HG02870 (cell line): Measurements from ENCODE around the gene SP1.
A peak's percentile ranks its signal among the peaks of the same experiment; 100 is the strongest.
"Not testable (repeated sequence)": the region's sequence is repeated elsewhere in the genome, so short reads cannot be mapped to it uniquely, and the experiment has no call there.

Source experiments
- ATAC-seq: cut with Tn5 transposase; IDR thresholded peaks from one replicate; pipeline ENCODE4 v1.9.1; 2021; ENCODE audit warnings: mild to moderate bottlenecking, moderate library complexity; ENCODE audit not compliant: unreplicated experiment

Gene SP1

DNA sequence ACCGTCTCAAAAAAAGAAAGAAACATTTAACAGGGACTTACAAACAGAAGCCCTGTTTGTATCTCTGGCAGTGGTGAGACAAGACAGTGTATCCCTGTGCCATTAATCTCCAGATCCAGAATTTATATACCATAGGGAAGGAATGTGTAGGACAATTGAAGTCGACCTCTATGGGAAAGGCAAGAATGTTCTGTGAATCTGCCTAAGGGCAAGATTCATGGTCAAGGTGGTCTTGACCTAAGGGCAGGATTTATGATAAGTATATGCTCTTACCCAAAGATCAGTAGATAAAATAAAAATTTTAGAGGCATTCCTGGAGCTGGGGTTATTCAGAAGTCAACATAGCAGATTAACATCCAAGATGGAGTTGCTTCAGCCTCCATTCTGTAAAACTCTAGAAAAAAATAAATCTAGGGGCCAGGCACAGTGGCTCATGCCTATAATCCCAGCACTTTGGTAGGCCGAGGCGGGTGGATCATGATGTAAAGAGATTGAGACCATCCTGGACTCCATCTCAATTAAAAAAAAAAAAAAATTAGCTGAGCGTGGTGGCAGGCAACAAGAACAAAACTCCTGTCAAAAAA lies 21.0 kb upstream of the SP1 start:
- ATAC-seq = no peak

DNA sequence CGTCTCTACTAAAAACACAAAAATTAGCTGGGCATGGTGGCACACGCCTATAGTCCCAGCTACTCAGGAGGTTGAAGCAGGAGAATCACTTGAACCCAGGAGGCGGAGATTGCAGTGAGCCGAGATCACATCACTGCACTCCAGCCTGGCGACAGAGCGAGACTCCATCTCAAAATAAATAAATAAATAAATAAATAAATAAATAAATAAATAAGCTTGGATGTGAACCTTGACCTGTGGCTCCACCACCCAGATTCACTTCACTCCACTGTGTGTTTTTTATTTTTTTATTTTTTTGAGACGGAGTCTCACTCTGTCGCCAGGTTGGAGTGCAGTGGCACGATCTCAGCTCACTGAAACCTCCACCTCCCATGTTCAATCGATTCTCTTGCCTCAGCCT lies 18.3 kb upstream of the SP1 start:
- not testable (repeated sequence) for ATAC-seq

- ATAC-seq = no peak
Measured at GRCh38 chr12:53365245-53365904, 14.6 kb upstream of the SP1 start.

DNA sequence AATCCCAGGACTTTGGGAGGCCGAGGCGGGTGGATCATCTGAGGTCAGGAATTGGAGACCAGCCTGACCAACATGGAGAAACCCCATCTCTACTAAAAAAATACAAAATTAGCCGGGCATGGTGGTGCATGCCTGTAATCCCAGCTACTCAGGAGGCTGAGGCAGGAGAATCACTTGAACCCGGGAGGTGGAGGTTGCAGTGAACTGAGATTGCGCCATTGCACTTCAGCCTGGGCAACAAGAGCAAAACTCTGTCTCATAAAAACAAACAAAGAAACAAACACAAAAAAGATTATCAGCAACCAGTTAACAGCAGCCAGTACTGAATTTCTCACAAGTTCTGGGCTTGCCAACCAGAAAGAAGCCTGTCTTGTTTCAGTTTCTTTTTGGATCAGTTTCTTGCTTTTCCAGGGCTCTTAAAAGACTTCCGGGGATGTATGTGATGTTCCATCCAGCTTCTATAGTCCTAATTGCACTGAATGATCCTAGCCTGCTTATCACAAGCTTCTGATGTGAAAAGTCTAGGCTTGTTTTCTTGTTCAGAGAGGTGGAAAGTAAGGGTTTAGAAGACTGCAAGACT lies 6.3 kb upstream of the SP1 start:
- ATAC-seq = not testable (repeated sequence)

DNA sequence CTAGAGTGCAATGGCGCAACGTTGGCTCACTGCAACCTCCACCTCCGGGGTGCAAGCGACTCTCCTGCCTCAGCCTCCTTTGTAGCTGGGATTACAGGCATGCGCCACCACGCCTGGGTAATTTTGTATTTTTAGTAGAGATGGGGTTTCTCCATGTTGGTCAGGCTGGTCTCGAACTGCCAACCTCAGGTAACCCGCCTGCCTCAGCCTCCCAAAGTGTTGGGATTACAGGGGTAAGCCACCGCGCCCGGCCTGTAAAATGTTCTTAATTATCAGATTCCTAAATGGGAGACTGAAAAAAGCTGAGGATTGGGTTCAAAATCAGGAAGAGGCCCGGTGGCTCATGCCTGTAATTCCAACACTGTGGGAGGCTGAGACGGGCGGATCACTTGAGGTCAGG lies 5.7 kb upstream of the SP1 start:
- ATAC-seq = not testable (repeated sequence)

DNA sequence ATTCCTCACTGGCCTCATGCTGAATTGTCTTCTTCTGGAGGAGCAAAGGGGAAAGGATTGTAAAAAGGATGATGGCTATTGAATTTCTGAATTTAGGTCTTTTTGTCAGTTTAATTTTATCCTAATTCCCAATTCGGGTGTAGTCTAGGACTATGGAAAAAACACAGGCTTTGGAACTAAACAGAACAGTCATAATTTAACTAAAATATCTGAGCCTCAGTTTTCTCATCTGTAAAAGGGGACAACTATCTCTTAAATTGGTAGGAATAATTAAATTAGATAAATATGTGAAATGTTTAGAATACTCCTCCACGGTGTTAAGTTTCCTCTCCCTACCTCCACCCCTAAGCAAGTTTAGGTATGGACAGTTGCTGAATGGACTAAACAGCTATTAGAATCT lies 3.2 kb upstream of the SP1 start:
- no peak for ATAC-seq

- ATAC-seq = no peak
Measured at GRCh38 chr12:53378222-53378621, 1.8 kb upstream of the SP1 start.

GRCh38 chr12:53378724-53379388 lies 1.1 kb upstream of the SP1 start:
- ATAC-seq = no peak

DNA sequence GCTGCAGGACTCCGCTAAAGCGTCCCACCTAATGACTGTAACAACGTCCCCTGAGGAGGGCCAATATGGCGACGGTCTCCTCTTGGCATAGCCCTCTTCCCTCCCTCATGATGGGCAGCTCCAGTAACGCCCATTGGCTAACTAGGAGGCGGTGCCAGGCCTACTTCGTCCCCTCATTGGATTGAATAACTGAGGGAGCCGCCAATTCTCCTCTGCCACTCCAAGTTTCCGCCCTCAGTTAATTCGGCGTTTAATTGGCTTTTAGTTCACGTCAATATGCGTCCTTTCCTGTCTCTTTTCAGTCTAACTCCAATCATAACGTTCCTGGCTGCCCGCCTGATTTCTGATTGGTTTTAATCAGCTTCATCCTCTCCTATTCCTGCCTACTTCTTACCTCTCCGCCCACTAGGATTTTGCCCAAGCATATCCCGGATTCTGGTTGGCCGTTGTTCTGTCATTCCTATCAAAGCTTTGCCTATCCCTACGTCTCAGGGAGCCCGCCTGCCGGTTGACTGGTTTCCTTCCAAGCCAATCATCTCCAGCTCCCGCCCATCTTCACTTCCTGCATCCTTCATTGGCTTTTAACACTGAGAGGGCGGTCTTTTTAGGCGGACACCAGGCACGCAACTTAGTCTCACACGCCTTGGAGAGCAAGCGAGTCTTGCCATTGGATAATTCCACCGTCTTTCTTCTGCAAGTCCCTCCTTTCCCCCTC lies 430 bp upstream of the SP1 start:
- peak; percentile 69 for ATAC-seq

GRCh38 chr12:53380794-53381730 lies 1.1 kb downstream of the SP1 start:
- ATAC-seq = no peak

DNA sequence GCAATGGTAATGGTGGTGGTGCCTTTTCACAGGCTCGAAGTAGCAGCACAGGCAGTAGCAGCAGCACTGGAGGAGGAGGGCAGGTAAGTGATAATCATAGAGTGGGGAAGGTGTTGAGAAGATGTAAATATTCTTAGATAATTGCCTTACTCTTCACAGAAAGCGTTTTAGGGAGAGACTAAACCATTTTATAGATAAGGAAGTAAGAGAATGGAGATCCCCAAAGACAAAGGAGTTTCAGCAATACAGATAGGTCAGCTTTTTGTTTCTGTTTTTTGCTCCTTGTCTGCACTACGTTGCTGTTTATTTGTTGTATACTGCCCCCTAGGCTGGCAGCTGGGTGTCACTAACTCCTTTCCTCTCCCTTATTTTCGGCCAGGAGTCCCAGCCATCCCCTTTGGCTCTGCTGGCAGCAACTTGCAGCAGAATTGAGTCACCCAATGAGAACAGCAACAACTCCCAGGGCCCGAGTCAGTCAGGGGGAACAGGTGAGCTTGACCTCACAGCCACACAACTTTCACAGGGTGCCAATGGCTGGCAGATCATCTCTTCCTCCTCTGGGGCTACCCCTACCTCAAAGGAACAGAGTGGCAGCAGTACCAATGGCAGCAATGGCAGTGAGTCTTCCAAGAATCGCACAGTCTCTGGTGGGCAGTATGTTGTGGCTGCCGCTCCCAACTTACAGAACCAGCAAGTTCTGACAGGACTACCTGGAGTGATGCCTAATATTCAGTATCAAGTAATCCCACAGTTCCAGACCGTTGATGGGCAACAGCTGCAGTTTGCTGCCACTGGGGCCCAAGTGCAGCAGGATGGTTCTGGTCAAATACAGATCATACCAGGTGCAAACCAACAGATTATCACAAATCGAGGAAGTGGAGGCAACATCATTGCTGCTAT lies 2.0 kb downstream of the SP1 start:
- ATAC-seq = no peak

DNA sequence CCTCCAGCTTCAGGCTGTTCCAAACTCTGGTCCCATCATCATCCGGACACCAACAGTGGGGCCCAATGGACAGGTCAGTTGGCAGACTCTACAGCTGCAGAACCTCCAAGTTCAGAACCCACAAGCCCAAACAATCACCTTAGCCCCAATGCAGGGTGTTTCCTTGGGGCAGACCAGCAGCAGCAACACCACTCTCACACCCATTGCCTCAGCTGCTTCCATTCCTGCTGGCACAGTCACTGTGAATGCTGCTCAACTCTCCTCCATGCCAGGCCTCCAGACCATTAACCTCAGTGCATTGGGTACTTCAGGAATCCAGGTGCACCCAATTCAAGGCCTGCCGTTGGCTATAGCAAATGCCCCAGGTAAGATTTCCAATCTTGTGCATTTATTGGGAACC lies 3.3 kb downstream of the SP1 start:
- ATAC-seq = no peak

GRCh38 chr12:53386381-53386780 lies 6.4 kb downstream of the SP1 start:
- not testable (repeated sequence) for ATAC-seq

- ATAC-seq = no peak
Measured at GRCh38 chr12:53388932-53389331, 9.0 kb downstream of the SP1 start.

- no peak for ATAC-seq
Measured at GRCh38 chr12:53389702-53390101, 9.7 kb downstream of the SP1 start.

DNA sequence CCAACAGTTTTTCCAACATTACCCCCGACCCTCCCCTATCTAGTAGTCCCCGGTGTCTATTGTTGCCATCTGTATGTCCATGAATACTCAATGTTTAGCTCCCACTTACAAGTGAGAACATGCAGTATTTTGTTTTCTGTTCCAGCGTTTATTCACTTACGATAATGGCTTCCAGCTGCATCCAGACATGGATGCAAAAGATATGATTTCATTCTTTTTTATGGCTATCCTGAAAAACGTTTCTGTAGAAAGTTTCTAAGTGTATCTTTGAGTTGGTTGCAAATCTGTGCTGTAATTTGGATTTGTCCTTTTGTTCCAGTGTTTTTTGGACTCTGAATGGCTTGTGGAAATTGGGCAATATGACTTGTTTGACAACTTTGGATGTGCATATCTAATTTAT lies 11.7 kb downstream of the SP1 start:
- no peak for ATAC-seq

DNA sequence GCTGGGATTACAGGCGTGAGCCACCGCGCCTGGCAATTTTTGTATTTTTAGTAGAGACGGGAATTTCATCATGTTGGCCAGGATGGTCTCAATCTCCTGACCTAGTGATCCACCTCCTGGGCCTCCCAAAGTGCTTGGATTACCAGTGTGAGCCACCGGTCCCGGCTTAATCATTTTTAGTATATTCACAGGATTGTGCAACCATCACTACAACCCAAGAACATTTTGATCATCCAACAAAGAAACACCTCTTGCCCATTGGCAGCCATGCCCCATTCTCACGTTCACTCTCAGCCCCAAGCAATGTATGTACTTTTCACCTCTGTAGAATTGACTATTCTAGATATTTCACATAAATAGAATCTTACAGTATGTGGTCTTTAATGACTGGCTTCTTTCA lies 19.9 kb downstream of the SP1 start:
- no peak for ATAC-seq

- ATAC-seq = not testable (repeated sequence)
Measured at GRCh38 chr12:53402351-53402750, 22.4 kb downstream of the SP1 start.

DNA sequence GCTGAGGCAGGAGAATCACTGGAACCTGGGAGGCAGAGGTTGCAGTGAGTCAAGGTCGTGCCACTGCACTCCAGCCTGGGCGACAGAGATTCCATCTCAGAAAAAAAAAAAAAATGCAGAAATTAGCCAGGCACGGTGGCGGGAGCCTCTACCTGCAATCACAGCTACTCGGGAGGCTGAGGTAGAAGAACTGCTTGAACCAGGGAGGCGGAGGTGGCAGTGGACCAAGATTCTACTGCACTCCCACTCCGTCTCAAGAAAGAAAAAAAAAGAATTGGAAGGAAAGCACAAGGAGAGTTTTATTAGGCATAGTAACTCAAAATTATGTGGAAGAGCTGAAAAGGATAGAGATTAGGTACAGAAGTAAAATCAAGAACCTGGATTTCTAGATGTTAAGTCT lies 22.9 kb downstream of the SP1 start:
- no peak for ATAC-seq
